Renal pelvis (tissue), 4 donors: ENCODE measurements around the gene PKP4. TPM values are rescaled to one million over a fixed set of nuclear protein-coding genes. Genes with fewer than 3 reads are reported as not detected.

Experiments used
- DNase-seq: peaks from one replicate; pipeline ENCODE4 v3.0.0-alpha.2; 2013
- polyA plus RNA-seq, 3 donors: library from polyadenylated mRNA; unstranded; fragments of 120-200 nt; gene quantifications; one replicate each; pipeline ENCODE4 v1.2.1, GENCODE V29; 2013; ENCODE audit not compliant: insufficient read length in 3 of 3

PKP4 gene
- polyA plus RNA-seq, 3 donors = 154 to 207 (median 191) TPM

DNA sequence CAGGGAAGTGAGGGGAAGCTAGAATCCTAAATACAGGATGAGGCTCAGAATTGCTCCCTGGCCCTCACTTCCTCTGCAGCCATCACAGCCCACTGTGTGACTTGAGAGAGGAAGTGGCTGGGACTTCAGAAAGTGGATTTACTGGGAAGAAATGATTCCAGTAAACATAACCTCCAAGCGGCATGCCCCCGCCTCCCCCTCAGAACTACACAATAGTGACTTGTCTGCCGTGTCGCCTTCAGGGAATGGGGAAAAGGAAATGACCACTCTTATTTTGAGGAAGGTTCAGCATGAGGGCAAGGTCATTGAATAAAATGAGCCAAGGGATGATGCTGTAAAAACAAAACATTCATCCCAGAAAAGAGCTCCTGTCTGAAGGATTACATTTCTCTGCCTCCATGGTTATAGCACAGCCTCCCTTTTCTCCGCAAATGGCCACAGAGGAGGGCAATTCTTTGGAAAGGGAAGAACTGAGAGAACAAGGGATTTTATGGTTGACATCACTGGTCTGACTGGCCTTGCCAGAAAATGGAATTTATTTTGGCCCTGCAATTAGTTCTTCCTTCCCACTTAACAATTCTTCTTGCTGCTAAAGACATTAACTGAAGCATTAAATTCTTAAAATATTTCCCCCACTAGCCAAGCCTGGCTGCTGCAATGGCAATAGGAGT, 259.5 kb downstream of the PKP4 start:
- no peak for DNase-seq

GRCh38 chr2:158716921-158717320, 260.2 kb downstream of the PKP4 start:
- DNase-seq = no peak

DNA sequence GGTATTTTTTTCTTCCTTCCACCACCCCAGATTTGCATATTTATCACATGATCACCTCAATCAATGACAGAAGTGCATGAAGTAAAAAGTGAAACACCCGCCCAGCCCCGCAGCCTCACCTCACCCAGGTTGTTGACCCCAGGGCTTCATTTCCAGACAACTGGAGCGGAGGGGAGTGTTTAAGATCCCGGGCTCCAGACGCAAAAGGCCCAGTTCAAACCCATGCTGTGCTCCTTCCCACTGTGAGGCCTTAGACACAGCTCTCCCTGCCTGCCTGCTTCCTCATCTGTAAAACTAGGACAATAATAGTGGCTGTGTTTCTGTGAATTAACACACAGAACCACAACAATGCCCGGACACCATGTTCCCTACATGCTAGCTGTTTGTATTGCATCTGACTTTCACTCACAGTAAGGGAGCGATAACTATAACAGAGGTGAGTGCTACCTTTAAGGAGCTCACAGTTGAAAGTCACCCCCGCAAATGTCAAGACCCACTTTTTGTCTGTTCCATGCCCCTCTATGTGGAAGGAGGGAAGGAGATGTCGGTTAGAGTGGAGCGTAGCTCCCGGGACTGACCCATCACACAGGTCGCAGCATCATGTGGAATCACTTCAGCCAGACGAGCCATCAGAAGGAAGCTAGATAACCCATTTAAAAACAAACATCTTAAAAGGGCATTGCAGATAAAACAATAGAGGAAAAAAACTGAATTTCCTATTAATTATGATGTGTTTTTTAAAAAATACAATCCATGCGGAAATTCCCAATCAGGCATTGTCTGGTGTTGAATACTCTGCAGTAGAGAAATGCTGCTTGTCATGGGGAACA, 260.8 kb downstream of the PKP4 start:
- no peak for DNase-seq

DNA sequence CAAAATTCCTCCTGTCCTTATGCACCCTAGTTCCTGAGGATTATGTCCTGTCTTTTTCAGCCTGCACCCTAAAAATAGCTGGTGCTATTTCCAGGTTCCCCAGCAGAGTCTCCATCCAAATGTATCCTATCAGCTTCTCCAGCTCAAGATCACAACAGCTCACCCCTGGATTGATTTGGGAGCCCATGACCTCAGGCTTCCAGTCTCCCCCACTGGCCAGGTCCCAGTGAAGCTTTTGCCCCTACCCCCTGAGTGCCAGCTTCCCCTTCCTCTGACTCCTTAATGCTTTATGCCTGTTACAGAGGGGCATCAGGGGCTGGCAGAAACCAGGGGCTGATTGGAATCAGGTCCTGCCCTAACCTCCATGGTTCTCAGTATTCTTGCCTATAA, 261.4 kb downstream of the PKP4 start:
- no peak for DNase-seq

GRCh38 chr2:158718851-158719250, 262.1 kb downstream of the PKP4 start:
- DNase-seq = no peak

GRCh38 chr2:158719403-158719802, 262.7 kb downstream of the PKP4 start:
- no peak for DNase-seq

DNA sequence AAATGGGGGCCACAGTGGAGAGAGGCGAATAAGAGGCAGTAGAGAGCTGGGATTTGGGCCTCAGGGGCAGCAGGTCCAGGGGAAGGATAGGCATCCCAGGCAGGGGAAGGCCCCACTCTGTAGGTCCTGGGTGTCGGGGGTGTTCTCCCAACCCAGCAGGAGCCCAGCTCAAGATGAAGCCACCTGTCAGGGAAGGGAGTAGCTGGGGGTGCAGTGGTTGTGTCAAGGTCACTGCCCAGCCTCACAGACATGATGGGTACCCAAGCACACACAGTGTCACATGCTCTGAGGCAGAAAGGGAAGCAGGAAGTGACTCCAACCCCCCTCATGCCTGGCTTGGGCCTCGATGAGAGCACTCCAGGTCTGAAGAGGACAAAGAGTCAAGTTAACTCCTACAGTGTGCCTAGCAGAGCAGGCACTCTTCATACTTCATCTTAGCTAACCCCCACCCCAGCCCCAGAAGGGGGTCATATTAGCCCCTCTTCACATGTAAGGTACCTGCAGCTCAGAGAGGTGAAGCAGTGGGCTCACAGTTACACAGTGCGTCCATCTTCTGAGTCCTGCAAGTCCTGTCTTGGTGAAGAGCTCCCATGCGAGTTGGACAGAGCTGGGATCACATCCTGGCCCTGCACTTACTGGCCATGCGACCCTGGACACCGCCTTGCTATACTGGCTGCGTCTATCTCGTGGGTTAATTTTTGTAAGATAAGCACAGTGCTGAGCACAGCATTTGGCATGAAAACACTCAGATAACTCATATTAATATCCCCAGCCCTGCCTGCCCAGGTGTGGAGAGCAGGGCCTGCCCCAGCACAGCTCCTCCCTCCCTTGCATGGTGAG, 265.7 kb downstream of the PKP4 start:
- no peak for DNase-seq

- DNase-seq = no peak
These were observed 266.6 kb downstream of the PKP4 start for GRCh38 chr2:158723181-158723838.

GRCh38 chr2:158723921-158724802, 267.4 kb downstream of the PKP4 start:
- no peak for DNase-seq

GRCh38 chr2:158724803-158725381, 268.1 kb downstream of the PKP4 start:
- DNase-seq = no peak

- no peak for DNase-seq
These were observed 268.7 kb downstream of the PKP4 start for GRCh38 chr2:158725441-158725891.

DNA sequence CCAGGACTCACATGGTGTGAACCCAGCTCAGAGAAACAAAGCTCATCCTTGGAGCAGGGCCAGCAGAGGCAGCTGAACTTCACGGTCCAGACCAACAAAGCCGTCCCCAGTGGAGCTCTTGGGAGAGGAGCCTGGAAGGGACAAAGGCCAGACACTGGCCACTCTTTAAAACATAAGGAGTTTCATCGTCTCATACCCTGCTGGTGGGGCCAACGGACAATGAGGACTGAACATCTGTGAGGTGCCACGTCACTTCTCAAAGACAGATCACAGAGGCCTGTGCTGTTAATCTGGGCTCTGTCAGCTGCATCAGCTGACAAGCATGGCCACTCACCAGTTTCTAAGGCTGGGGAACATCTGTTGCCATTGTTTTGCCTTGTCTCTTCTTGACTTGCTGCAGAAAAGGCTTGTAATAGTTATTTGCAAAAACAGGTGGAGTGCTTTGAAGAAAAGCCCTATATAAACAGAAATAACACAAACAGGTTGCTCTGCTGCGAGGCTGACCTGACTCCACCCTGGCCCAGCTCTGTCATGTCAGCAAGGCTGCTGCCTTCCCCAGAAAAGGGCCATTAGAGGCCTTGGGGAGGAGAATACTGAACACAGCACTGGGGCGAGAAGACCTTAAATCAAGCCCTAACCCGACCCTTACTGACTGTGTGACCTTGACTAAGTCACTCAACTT, 270.3 kb downstream of the PKP4 start:
- DNase-seq = no peak

DNA sequence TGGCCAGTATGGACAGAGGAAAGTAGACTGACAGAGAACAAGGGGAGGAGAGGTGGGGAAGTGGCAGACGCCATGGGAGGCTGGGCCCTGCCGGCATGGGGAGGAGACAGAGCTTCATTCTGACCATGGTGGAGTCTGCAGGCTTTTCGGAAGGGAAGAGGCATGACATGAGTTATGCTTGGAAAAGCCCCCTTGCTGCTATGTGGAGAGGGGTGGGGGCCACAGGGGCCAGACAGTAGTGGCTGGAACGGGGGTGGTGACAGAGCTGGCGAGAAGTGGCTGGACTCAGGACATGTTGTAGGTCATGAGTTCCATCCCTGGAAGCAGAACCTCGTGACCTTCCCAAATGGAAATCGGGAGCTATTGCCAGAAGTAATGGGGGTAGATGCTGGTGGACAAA, 271.7 kb downstream of the PKP4 start:
- DNase-seq = no peak

DNA sequence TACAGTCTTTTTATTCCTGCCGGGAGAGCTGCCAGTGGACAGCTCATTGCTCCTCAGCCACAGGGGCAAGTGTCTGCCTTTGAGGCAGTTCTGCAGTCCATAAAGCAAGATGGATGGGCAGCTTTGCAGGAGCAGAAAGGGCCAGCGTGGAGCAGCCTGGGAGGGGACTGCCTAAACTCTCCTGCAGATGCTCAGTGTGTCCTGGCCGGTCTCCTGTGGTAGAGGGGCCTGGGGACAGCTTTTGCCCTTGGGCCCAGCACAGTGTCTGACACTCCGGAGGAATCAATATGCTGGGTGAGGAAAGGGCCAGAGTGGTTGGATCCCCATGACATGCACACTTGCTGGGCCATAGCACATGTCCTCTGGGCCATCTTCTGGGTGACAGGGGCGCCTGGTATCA, 272.7 kb downstream of the PKP4 start:
- DNase-seq = no peak

DNA sequence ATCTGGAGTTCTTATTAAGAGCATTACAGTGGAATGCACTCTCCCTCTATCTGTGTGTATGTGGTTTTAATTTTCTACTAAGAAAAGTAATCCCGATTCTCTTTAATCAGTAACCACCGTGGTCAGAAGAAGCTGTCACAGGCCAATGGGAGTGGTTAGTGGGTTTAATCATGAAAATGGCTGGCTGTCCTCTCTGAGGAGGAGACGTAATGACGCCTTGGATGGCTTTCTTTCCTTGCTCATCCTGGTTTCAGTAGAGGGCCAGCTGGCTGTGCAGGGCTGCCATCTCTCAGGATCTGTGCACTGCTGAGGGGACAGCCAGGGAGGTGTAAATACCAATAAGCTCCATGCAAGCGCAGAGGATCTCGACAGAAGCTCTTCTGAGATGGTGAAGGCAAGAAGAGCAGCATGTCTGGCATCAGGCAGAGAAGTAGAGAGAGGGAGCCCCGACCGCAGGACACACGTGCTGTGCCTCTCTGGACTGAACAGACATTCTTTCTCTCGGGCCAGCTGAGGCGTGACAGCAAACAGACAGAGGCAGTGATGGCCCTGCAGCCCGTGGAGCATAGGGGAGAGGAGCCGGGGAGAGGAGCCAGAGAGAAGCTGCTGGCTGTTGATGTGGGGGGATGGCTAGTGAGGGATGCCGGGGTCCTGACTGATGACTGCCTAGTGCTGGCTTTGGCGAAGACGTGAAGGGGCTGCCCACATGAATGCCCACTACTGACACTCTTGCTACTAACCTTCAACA, 273.3 kb downstream of the PKP4 start:
- DNase-seq = no peak

GRCh38 chr2:158730621-158731140, 273.9 kb downstream of the PKP4 start:
- no peak for DNase-seq

- no peak for DNase-seq
These were observed 274.6 kb downstream of the PKP4 start for GRCh38 chr2:158731386-158731785.
